ENCODE data around the gene HOXC5. TPM values are rescaled to one million over a fixed set of nuclear protein-coding genes. Genes with fewer than 3 reads are reported as not detected.

The HOXC5 gene
- total RNA-seq, 2 experiments from 2014 or later, result not detected

- H3K27ac Mint-ChIP-seq, result no peak overlapping the region
- peaks cover 65% of the 10 kb centered on the region for H3K4me1 ChIP-seq (ENCODE audit: insufficient read depth, low read length)
- intact Hi-C loops (cut with DNase I, micrococcal nuclease), result loop anchor here in 1 of 2 experiments (5.0 kb wide), 1 partner anchor 36 kb away; no protein-coding TSS in a partner anchor
Observed at GRCh38 chr12:53998110-53998899, 34.5 kb upstream of the HOXC5 start.

DNA sequence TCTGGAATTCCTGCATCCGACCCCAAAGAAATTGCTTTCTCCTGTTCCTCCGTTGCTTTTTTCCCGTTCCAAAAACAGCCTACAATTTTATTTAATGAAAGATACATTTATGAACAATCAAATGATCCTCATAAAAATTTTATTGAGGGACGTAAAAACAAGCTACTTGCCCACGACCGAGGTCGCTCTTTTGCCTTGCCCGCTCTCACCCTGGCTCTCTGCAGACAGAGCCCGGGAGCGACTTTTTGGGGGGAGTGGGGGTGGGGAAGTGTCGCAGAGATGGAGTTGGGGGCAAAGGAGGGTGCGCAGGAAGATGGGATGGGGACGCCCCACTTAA lies 34.0 kb upstream of the HOXC5 start:
- Mint-ChIP-seq H3K4me1 (ENCODE audit: low read depth) (peaks cover 60% of the 10 kb centered on the region), H3K9me3 (no peaks in the 10 kb centered on the region), H3K36me3 (ENCODE audit: low read depth) (no peaks in the 10 kb centered on the region), H3K27me3 (peaks cover 100% of the 10 kb centered on the region), H3K27ac (no peak overlapping the region), H3K4me3 (no peak overlapping the region)
- ATAC-seq (ENCODE audit: poor library complexity) (no peak), DNase-seq (no peak)
- no peaks in the 10 kb centered on the region for H3K36me3 ChIP-seq (ENCODE audit: insufficient read depth, low read length)
- POLR2A ChIA-PET, result interaction anchor here (1.1 kb wide), 1 partner anchor 190 kb away, joined by 3 read pairs; the partner anchor contains the start of gene SMUG1
- TF ChIP-seq CTCF (IDR thresholded peaks at IDR 0.05), result no peak
- H3K27me3 ChIP-seq (ENCODE audit: control insufficient read depth in 1 of 2, insufficient read depth in 2 of 2, low read length in 2 of 2), result peaks cover 95 to 98% of the 10 kb centered on the region in 2 experiments
- peaks cover 0 to 67% of the 10 kb centered on the region in 2 experiments for H3K9me3 ChIP-seq (ENCODE audit: control insufficient read depth in 1 of 2, insufficient read depth in 1 of 2, low read length in 2 of 2)
- H3K27ac ChIP-seq (ENCODE audit: low read depth in 1 of 2, low read length in 2 of 2), result no peak overlapping the region
- H3K4me1 ChIP-seq (ENCODE audit: insufficient read depth, low read length), result peaks cover 65% of the 10 kb centered on the region
- no peak overlapping the region for H3K4me3 ChIP-seq (ENCODE audit: low read length)
- CTCF ChIA-PET, result interaction anchor here (1.0 to 1.3 kb wide), 2 partner anchors 202 to 209 kb away, joined by 4 read pairs; no protein-coding TSS in a partner anchor
- intact Hi-C loops (cut with DNase I, micrococcal nuclease), result loop anchor here in 1 of 2 experiments (5.0 kb wide), 1 partner anchor 37 kb away; no protein-coding TSS in a partner anchor

More at GRCh38 chr12:53998110-53998899, 34.5 kb upstream of the HOXC5 start:
- Mint-ChIP-seq H3K4me1 (ENCODE audit: low read depth) (peaks cover 61% of the 10 kb centered on the region), H3K4me3 (peak overlapping the region; percentile 40), H3K27me3 (peaks cover 100% of the 10 kb centered on the region), H3K36me3 (ENCODE audit: low read depth) (no peaks in the 10 kb centered on the region), H3K9me3 (no peaks in the 10 kb centered on the region)
- TF ChIP-seq CTCF (IDR thresholded peaks at IDR 0.05), result no peak
- ChIA-PET POLR2A (no interaction called here), CTCF (interaction anchor here (0.7 to 1.4 kb wide), 5 partner anchors 7 to 210 kb away, joined by 3 to 4 read pairs (median 3); partner anchors contain the start of gene HOXC10)
- H3K27me3 ChIP-seq (ENCODE audit: control insufficient read depth in 1 of 2, insufficient read depth in 2 of 2, low read length in 2 of 2), result peaks cover 97 to 99% of the 10 kb centered on the region in 2 experiments
- DNase-seq (no peak), ATAC-seq (ENCODE audit: poor library complexity) (no peak)
- no peak overlapping the region for H3K27ac ChIP-seq (ENCODE audit: low read depth in 1 of 2, low read length in 2 of 2)
- no peaks in the 10 kb centered on the region for H3K36me3 ChIP-seq (ENCODE audit: insufficient read depth, low read length)
- H3K4me3 ChIP-seq (ENCODE audit: low read length), result no peak overlapping the region
- peaks cover 0 to 73% of the 10 kb centered on the region in 2 experiments for H3K9me3 ChIP-seq (ENCODE audit: control insufficient read depth in 1 of 2, insufficient read depth in 1 of 2, low read length in 2 of 2)

GRCh38 chr12:53999559-54000115 lies 33.2 kb upstream of the HOXC5 start:
- no peak overlapping the region for H3K27ac Mint-ChIP-seq
- Histone ChIP-seq H3K4me3 (ENCODE audit: low read length) (peak overlapping the region; percentile 19), H3K36me3 (ENCODE audit: insufficient read depth, low read length) (no peaks in the 10 kb centered on the region), H3K27ac (ENCODE audit: low read depth in 1 of 2, low read length in 2 of 2) (no peak overlapping the region), H3K9me3 (ENCODE audit: control insufficient read depth in 1 of 2, insufficient read depth in 1 of 2, low read length in 2 of 2) (peaks cover 0 to 60% of the 10 kb centered on the region in 2 experiments), H3K4me1 (ENCODE audit: insufficient read depth, low read length) (peaks cover 57% of the 10 kb centered on the region), H3K27me3 (ENCODE audit: control insufficient read depth in 1 of 2, insufficient read depth in 2 of 2, low read length in 2 of 2) (peaks cover 96 to 98% of the 10 kb centered on the region in 2 experiments)
- H3K27me3 Mint-ChIP-seq, result peaks cover 100% of the 10 kb centered on the region
- peaks cover 52% of the 10 kb centered on the region for H3K4me1 Mint-ChIP-seq (ENCODE audit: low read depth)
- H3K9me3 Mint-ChIP-seq, result no peaks in the 10 kb centered on the region
- no peaks in the 10 kb centered on the region for H3K36me3 Mint-ChIP-seq (ENCODE audit: low read depth)
- peak in 1 of 14 experiments; percentile 45 for DNase-seq
- no peak for TF ChIP-seq CTCF (IDR thresholded peaks at IDR 0.05)
- peak overlapping the region; percentile 67 for H3K4me3 Mint-ChIP-seq
- intact Hi-C loops (cut with DNase I, micrococcal nuclease), result loop anchor here in 1 of 2 experiments (5.0 to 10.0 kb wide), 2 partner anchors 37 to 365 kb away; partner anchors contain the start of gene GPR84
- CTCF ChIA-PET, result interaction anchor here (0.7 to 2.0 kb wide), 5 partner anchors 33 to 208 kb away, joined by 3 to 7 read pairs (median 4); partner anchors contain the start of gene HOXC5
- POLR2A ChIA-PET, result interaction anchor here (1.0 to 1.1 kb wide), 3 partner anchors 9 to 189 kb away, joined by 3 to 6 read pairs (median 3); partner anchors contain the start of genes HOXC8 and SMUG1
- peak; percentile 16 for ATAC-seq (ENCODE audit: poor library complexity)
